Transverse colon (tissue), 4 donors: ENCODE results near the gene DLST. TPM values are rescaled to one million over a fixed set of nuclear protein-coding genes. Genes with fewer than 3 reads are reported as not detected.

ENCODE experiments used
- DNase-seq: peaks from one replicate; pipeline ENCODE4 v3.0.0-alpha.2; 2019
- H3K27ac ChIP-seq, 4 donors: fragments of 200-600 bp; sonication (generic); 2 replicates each; pipeline ENCODE4 v1.5.1; 2016 to 2018; ENCODE audit warnings: inconsistent platforms in 4 of 4
- H3K27me3 ChIP-seq: fragments of 200-600 bp; sonication (generic); 2 replicates; pipeline ENCODE4 v1.5.1; 2017; ENCODE audit warnings: inconsistent platforms
- H3K36me3 ChIP-seq, 4 donors: fragments of 200-600 bp; sonication (generic); 2 replicates each; pipeline ENCODE4 v1.5.1; 2017 to 2019; ENCODE audit warnings: inconsistent platforms in 4 of 4
- H3K4me1 ChIP-seq, 4 donors: fragments of 200-600 bp; sonication (generic); 2 replicates each; pipeline ENCODE4 v1.5.1; 2017 to 2020; ENCODE audit warnings: inconsistent platforms in 4 of 4
- H3K4me3 ChIP-seq, 4 donors: fragments of 200-600 bp; sonication (generic); 1 replicate in 1 of 4; 2 replicates in 3 of 4; pipeline versions ENCODE4 v1.5.1 to v1.6.1; 2017 to 2019; ENCODE audit warnings: inconsistent platforms in 4 of 4
- H3K9me3 ChIP-seq, 2 donors: fragments of 200-600 bp; sonication (generic); 2 replicates each; pipeline ENCODE4 v1.5.1; 2017 to 2019; ENCODE audit warnings: inconsistent platforms in 2 of 2
- EP300 ChIP-seq: sonication (generic); formaldehyde crosslinking; IDR thresholded peaks from one replicate; pipeline ENCODE4 v1.6.1; 2017; ENCODE audit warnings: antibody characterized with exemption, low read depth
- POLR2A ChIP-seq: fragments of 450-650 bp; IDR thresholded peaks from one replicate; pipeline ENCODE4 v1.6.1; 2016; ENCODE audit warnings: antibody characterized with exemption, mild to moderate bottlenecking, moderate library complexity
- POLR2AphosphoS5 ChIP-seq, 3 donors: sonication (generic); formaldehyde crosslinking; IDR thresholded peaks; one replicate each; pipeline ENCODE4 v1.6.1; 2016; ENCODE audit warnings: antibody characterized with exemption in 3 of 3
- WGBS, 2 donors: methylation state at CpG; one replicate each; pipeline ENCODE4 v1.1.5; 2018; ENCODE audit warnings: low coverage in 1 of 2; 5-methylcytosine and 5-hydroxymethylcytosine counted together
- in situ Hi-C, 4 donors: fragments of 200-750 bp; cut with MboI; loops; one replicate each; pipeline versions ENCODE4 v1.15.0 to v1.15.1; 2017; ENCODE audit warnings: low sequenced_read_pairs in 3 of 4, low pct_ligation_motif_present in 1 of 4, low pct_unique_long_range_greater_than_20kb in 1 of 4
- intact Hi-C: fragments of 100-400 bp; cut with DNase I; formaldehyde crosslinking; loops from one replicate; pipeline ENCODE4 v1.15.1; 2023; ENCODE audit warnings: low total_unique reads
- total RNA-seq, 4 donors: library from RNA; depleted of rRNA; stranded (reverse); fragments of >200 nt; gene quantifications; one replicate each; pipeline ENCODE4 v1.1.0, GENCODE V29; 2016
- TF ChIP-seq, protein P1 (sequence below), 5 experiments: fragments of 200-600 bp in 3 of 5; fragments of 450-650 bp in 2 of 5; sonication (generic) in 3 of 5; IDR thresholded peaks; 1 replicate in 2 of 5; 2 replicates in 3 of 5; pipeline ENCODE4 v1.5.1; 2016 to 2017; ENCODE audit warnings: antibody characterized with exemption in 5 of 5, inconsistent platforms in 3 of 5, mild to moderate bottlenecking in 2 of 5, moderate library complexity in 1 of 5

The DLST gene
- total RNA-seq, 4 donors from 2014 or later, result 65.1 to 135 (median 103) TPM

DNA sequence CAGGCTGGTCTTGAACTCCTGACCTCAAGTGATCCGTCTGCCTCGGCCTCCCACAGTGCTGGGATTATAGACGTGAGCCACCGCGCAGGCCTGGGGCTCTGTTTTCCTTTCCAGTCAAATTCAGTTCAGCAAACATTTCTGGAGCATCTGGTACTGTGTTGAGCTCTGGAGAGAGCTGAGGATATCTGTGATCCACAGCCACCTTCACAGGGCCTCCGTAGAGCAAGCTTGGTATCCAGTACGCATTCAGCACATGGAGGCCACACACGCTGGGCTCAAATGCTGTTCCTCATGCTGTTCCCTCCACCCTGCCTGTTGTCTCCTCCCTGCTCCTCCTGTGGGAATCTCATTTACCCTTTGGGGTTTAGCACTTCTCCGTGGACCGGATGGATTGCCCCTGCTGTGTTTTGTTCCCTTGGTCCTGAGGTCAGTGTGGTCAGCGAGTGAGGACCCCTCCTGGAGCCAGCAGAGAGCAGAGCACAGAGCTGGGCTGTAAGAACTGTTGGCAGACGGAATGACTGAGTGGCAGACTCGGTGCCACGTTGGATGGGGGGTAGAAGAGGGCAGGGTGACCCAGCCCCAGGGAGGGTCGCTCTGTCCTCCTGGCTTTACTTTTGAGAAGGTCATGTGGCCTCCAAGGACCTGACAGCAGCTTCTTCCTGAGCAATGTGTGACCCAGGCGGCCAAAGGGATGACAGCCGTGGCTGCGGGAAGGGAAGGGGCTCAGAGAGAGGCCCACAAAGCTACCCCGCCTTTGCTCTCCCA is 40.5 kb downstream of the DLST start:
- TF ChIP-seq POLR2A, result no peak
- TF ChIP-seq POLR2AphosphoS5 (IDR thresholded peaks at IDR 0.05), result no peak
- TF ChIP-seq, protein P1, sequence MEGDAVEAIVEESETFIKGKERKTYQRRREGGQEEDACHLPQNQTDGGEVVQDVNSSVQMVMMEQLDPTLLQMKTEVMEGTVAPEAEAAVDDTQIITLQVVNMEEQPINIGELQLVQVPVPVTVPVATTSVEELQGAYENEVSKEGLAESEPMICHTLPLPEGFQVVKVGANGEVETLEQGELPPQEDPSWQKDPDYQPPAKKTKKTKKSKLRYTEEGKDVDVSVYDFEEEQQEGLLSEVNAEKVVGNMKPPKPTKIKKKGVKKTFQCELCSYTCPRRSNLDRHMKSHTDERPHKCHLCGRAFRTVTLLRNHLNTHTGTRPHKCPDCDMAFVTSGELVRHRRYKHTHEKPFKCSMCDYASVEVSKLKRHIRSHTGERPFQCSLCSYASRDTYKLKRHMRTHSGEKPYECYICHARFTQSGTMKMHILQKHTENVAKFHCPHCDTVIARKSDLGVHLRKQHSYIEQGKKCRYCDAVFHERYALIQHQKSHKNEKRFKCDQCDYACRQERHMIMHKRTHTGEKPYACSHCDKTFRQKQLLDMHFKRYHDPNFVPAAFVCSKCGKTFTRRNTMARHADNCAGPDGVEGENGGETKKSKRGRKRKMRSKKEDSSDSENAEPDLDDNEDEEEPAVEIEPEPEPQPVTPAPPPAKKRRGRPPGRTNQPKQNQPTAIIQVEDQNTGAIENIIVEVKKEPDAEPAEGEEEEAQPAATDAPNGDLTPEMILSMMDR (IDR thresholded peaks at IDR 0.05), result no peak
- no peak for TF ChIP-seq EP300
- Histone ChIP-seq H3K27me3 (no peaks in the 10 kb centered on the region), H3K36me3 (no peaks in the 10 kb centered on the region), H3K9me3 (no peaks in the 10 kb centered on the region), H3K4me1 (peaks cover 0 to 18% (median 7%) of the 10 kb centered on the region in 4 donors), H3K4me3 (peak overlapping the region in 3 of 4 donors; percentile 66 to 76 (median 75)), H3K27ac (peak overlapping the region; percentile 52 to 77 (median 58))
- 76 to 80% methylated on average over 1 to 19 of the region's 19 CpGs for WGBS, 2 donors
- intact Hi-C loops, result no loop called here
- no peak for DNase-seq
- in situ Hi-C loops, result no loop called here

GRCh38 chr14:74922752-74923401 is 41.2 kb downstream of the DLST start, which contains the start of gene RPS6KL1:
TSS of gene RPS6KL1 (minus strand) at chr14:74923260. CDS start at chr14:74921541, 1,719 bp downstream.
- H3K4me3 ChIP-seq, result peak within 1 kb of the TSS; percentile 66 to 88 (median 76)
- TF ChIP-seq EP300 (no peak), POLR2AphosphoS5 (IDR thresholded peaks at IDR 0.05) (peak in 2 of 3 donors; percentile 46 to 48), POLR2A (no peak)
- TF ChIP-seq, protein P1 (IDR thresholded peaks at IDR 0.05), result no peak
- intact Hi-C loops (no loop called here), in situ Hi-C loops (no loop called here)
- no peaks in the 10 kb centered on the region for H3K9me3 ChIP-seq
- no peaks in the 10 kb centered on the region for H3K27me3 ChIP-seq
- H3K4me1 ChIP-seq, result peaks cover 0 to 13% (median 7%) of the 10 kb centered on the region in 4 donors
- peak within 1 kb of the TSS; percentile 52 to 77 (median 58) for H3K27ac ChIP-seq
- WGBS, 2 donors, result 8% methylated on average over 30 of the region's 51 CpGs; no CpG with 5 or more reads in 1 of the 2 donors
- DNase-seq, result peak; percentile 88
- no peaks in the 10 kb centered on the region for H3K36me3 ChIP-seq

GRCh38 chr14:74924061-74924460 is 42.3 kb downstream of the DLST start:
- H3K9me3 ChIP-seq, result no peaks in the 10 kb centered on the region
- H3K27ac ChIP-seq, result no peak overlapping the region
- H3K27me3 ChIP-seq, result peaks cover 1% of the 10 kb centered on the region
- intact Hi-C loops, result no loop called here
- peaks cover 0 to 9% (median 7%) of the 10 kb centered on the region in 4 donors for H3K4me1 ChIP-seq
- H3K4me3 ChIP-seq, result no peak overlapping the region
- WGBS, 2 donors, result 87 to 88% methylated on average over 4 to 11 of the region's 11 CpGs
- in situ Hi-C loops, result no loop called here
- no peak for TF ChIP-seq POLR2A
- TF ChIP-seq EP300, result no peak
- no peak for TF ChIP-seq POLR2AphosphoS5 (IDR thresholded peaks at IDR 0.05)
- TF ChIP-seq, protein P1 (IDR thresholded peaks at IDR 0.05), result no peak
- H3K36me3 ChIP-seq, result no peaks in the 10 kb centered on the region
- DNase-seq, result no peak

DNA sequence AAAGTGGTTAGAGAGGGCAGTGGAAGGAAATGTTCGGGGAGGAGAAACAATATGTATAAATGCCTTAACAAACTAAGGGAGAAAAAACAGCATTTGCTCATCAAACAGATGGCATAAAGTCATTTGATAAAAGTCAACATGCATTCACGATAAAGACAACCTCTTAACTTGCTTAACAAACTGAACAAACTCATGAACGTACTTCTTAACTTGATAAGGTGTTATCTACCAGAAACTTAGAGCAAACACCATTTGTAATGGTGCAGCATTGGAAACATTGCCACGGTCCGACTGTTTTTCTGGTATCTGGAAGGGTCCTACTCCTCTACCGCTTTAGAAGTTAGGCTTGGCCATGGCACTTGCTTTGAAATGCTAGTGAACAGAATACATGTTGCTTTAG is 45.5 kb downstream of the DLST start:
- TF ChIP-seq EP300 (no peak), POLR2A (no peak), POLR2AphosphoS5 (IDR thresholded peaks at IDR 0.05) (no peak)
- TF ChIP-seq, protein P1 (IDR thresholded peaks at IDR 0.05), result no peak
- no peak for DNase-seq
- WGBS, 2 donors, result 46 to 70% methylated on average over 5 to 6 of the region's 6 CpGs
- Histone ChIP-seq H3K4me1 (peaks cover 0 to 9% (median 6%) of the 10 kb centered on the region in 4 donors), H3K27ac (no peak overlapping the region), H3K27me3 (peaks cover 3% of the 10 kb centered on the region), H3K4me3 (no peak overlapping the region), H3K9me3 (no peaks in the 10 kb centered on the region), H3K36me3 (no peaks in the 10 kb centered on the region)
- intact Hi-C loops (no loop called here), in situ Hi-C loops (loop anchor here in 1 of 4 donors (25.0 kb wide), 1 partner anchor 160 kb away; no protein-coding TSS in a partner anchor)
